Measurements from ENCODE around the gene ZMYM2. TPM values are rescaled to one million over a fixed set of nuclear protein-coding genes. Genes with fewer than 3 reads are reported as not detected.
A peak's percentile ranks its signal among the peaks of the same experiment; 100 is the strongest.

The ZMYM2 gene
- total RNA-seq, 1 donor from 2014 or later: 61.1 TPM

DNA sequence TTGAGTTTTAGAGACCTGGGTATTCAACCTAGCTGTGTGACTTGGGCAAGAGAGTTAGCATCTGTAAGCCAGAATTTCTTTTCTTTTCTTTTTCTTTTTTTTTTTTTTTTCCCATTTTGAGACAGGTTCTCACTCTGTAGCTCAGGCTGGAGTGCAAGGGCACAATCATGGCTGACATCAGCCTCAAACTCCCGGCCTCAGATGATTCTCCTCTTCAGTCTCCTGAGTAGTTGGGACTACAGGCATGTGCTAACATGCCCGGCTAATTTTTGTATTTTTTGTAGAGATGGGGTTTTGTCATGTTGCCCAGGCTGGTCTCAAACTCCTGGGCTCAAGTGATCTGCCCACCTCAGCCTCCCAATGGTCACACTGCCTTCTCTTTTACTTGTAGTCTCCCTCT lies 33.0 kb downstream of the ZMYM2 start:
- peak; percentile 56 for DNase-seq (ENCODE audit: low read depth)
- Histone ChIP-seq H3K27me3 (ENCODE audit: control insufficient read depth, insufficient read depth, low read length) (no peaks in the 10 kb centered on the region), H3K4me3 (ENCODE audit: low read depth, low read length) (no peak overlapping the region), H3K36me3 (ENCODE audit: control insufficient read depth, insufficient read depth, low read length) (peaks cover 7% of the 10 kb centered on the region)
- FAIRE-seq: no peak
- TF ChIP-seq, protein P1, sequence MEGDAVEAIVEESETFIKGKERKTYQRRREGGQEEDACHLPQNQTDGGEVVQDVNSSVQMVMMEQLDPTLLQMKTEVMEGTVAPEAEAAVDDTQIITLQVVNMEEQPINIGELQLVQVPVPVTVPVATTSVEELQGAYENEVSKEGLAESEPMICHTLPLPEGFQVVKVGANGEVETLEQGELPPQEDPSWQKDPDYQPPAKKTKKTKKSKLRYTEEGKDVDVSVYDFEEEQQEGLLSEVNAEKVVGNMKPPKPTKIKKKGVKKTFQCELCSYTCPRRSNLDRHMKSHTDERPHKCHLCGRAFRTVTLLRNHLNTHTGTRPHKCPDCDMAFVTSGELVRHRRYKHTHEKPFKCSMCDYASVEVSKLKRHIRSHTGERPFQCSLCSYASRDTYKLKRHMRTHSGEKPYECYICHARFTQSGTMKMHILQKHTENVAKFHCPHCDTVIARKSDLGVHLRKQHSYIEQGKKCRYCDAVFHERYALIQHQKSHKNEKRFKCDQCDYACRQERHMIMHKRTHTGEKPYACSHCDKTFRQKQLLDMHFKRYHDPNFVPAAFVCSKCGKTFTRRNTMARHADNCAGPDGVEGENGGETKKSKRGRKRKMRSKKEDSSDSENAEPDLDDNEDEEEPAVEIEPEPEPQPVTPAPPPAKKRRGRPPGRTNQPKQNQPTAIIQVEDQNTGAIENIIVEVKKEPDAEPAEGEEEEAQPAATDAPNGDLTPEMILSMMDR (IDR thresholded peaks at IDR 0.05; ENCODE audit: insufficient read depth, low read length, severe bottlenecking): no peak

DNA sequence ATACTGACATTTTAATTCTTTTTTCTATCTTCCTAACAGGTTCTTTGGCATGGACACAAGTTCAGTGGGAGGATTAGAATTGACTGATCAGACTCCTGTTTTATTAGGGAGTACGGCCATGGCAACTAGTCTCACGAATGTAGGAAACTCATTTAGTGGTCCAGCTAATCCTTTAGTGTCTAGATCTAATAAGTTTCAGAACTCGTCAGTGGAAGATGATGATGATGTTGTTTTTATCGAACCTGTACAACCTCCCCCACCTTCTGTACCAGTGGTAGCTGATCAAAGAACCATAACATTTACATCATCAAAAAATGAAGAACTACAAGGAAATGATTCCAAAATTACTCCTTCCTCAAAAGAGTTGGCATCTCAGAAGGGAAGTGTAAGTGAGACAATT lies 34.5 kb downstream of the ZMYM2 start:
- Histone ChIP-seq H3K27me3 (ENCODE audit: control insufficient read depth, insufficient read depth, low read length) (no peaks in the 10 kb centered on the region), H3K36me3 (ENCODE audit: control insufficient read depth, insufficient read depth, low read length) (peaks cover 7% of the 10 kb centered on the region), H3K4me3 (ENCODE audit: low read depth, low read length) (no peak overlapping the region)
- DNase-seq (ENCODE audit: low read depth) (no peak), FAIRE-seq (no peak)
- TF ChIP-seq, protein P1 (IDR thresholded peaks at IDR 0.05; ENCODE audit: insufficient read depth, low read length, severe bottlenecking): no peak

DNA sequence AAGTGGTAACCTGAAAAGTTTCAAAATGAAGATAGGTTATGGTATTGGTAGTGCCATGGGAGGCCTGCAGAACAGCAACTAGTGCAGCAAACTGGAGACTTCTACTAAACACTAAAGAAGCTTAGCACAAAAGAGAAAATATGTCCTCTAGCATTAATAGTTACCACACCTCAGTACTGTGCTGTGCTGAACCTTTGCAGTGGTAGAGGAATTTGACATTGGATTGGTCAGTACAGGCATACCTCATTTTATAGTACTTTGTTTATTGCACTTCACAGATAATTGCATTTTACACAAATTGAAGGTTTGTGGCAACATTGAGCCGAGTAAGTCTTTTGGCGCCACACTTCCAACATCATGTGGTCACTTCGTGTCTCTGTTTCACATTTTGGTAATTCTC lies 40.4 kb downstream of the ZMYM2 start:
- H3K36me3 ChIP-seq (ENCODE audit: control insufficient read depth, insufficient read depth, low read length): peaks cover 8% of the 10 kb centered on the region
- TF ChIP-seq, protein P1 (IDR thresholded peaks at IDR 0.05; ENCODE audit: insufficient read depth, low read length, severe bottlenecking): no peak
- no peaks in the 10 kb centered on the region for H3K27me3 ChIP-seq (ENCODE audit: control insufficient read depth, insufficient read depth, low read length)
- DNase-seq (ENCODE audit: low read depth) (no peak), FAIRE-seq (no peak)
- no peak overlapping the region for H3K4me3 ChIP-seq (ENCODE audit: low read depth, low read length)

DNA sequence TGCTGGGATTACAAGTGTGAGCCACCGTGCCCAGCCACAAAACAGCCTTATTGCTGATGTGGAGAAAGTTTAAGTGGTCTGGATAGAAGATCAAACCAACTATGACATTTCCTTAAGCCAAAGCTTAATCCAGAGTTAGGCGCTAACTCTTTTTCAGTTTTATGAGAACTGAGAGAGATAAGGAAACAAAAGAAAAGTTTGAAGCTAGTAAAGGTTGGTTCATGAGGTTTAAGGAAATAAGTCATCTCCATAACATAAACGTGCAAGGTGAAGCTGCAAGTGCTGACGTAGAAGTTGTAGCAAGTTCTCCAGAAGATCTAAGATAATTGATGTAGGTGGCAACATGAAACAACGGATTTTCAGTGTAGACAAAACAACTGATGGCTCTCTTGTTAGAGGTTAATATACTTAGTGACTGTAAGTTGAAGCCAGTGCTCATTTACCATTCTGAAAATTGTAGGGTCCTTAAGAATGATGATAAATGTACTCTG lies 41.6 kb downstream of the ZMYM2 start:
- no peak for FAIRE-seq
- TF ChIP-seq, protein P1 (IDR thresholded peaks at IDR 0.05; ENCODE audit: insufficient read depth, low read length, severe bottlenecking): no peak

DNA sequence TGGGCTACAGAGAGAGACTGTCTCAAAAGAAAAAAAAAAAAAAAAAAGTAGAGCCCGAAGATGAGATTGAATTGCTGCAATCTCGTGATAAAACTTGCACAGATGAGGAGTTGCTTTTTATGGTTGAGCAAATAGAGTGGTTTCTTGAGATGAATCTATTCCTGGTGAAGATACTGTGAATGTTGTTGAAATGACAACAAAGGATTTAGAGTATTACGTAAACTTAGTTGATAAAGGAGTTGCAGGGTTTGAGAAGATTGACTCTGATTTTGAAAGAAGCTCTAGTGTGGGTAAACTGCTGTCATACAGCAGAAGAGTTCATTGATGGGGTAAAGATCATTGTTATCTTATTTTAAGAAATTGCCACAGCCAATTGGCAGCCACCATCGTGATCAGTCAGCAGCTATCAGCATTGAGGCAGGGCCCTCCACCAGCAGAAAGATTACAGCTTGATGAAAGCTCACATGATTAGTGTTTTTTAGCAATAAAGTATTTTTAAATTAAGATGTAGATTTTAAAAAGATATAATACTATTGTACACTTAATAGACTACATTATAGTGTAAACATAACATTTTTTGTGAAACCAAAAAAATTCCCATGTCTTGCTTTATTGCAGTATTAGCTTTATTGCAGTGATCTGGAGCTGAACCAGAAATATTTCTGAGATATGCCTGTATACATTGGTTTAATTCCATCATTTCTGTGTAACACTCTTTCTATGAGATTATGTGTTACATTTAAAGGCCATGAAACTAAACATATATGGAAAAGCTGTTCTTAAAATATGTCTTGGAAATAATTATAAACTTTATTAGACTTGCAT lies 43.1 kb downstream of the ZMYM2 start:
- TF ChIP-seq, protein P1 (IDR thresholded peaks at IDR 0.05; ENCODE audit: insufficient read depth, low read length, severe bottlenecking): no peak
- no peak for FAIRE-seq

More for the DNA sequence above, 41.6 kb downstream of the ZMYM2 start:
- no peak overlapping the region for H3K4me3 ChIP-seq (ENCODE audit: low read depth, low read length)
- no peaks in the 10 kb centered on the region for H3K27me3 ChIP-seq (ENCODE audit: control insufficient read depth, insufficient read depth, low read length)
- peaks cover 7% of the 10 kb centered on the region for H3K36me3 ChIP-seq (ENCODE audit: control insufficient read depth, insufficient read depth, low read length)
- DNase-seq (ENCODE audit: low read depth): no peak

More for the DNA sequence above, 43.1 kb downstream of the ZMYM2 start:
- Histone ChIP-seq H3K36me3 (ENCODE audit: control insufficient read depth, insufficient read depth, low read length) (peaks cover 6% of the 10 kb centered on the region), H3K4me3 (ENCODE audit: low read depth, low read length) (no peak overlapping the region), H3K27me3 (ENCODE audit: control insufficient read depth, insufficient read depth, low read length) (no peaks in the 10 kb centered on the region)
- DNase-seq (ENCODE audit: low read depth): no peak
